GM19238 (cell line): ENCODE measurements around the gene LPCAT1.
"Not testable (repeated sequence)": the region's sequence is repeated elsewhere in the genome, so short reads cannot be mapped to it uniquely, and the experiment has no call there.

Experiments used
- DNase-seq: peaks from one replicate; pipeline ENCODE4 v3.0.0; 2011; ENCODE audit warnings: low spot score; ENCODE audit not compliant: insufficient read length

LPCAT1 gene

DNA sequence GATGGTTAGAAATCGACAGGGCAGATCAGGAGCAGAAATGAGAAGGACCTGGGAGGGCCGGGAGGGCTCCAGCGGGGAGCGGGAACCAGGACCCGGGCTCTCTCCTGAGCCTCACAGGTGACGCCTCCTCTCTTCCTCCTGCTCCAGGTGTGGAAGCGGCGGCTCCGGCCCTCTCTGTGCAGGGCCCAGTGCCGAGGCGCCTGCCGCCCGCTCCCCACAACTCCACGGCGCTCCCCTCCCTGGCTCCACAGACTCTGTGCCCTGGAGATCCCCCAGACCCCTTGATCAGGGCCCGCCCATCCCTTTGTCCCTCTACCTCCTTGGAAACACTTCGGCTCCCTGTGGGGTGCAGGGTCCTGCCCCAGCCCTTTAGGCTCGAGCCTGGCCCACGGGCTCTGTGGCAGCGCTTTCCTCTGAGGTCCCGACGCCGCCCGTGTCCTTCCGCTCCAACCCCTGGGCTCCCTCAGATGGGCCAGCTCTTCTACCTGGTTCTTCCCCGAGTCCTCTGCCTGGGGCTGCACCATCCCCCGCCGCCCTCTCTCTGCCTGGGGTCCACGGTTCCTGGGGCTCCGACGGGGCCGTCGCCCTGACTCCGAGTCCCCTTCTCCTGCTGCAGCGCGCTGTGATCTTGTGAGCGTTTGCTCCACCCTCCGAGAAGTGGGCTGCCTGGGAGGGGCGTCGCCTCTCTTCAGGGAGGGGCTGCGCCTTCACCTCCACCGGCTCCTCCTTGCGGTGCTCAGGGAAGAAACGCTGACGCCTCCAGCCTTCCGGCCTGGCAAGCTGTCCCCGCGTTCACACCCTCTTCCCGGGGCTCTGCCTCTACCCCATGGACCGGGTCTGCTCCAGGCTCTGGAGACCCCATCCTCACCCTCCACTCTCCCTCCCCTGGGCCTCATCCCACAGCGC lies 56.2 kb downstream of the LPCAT1 start:
- DNase-seq, result no peak

DNA sequence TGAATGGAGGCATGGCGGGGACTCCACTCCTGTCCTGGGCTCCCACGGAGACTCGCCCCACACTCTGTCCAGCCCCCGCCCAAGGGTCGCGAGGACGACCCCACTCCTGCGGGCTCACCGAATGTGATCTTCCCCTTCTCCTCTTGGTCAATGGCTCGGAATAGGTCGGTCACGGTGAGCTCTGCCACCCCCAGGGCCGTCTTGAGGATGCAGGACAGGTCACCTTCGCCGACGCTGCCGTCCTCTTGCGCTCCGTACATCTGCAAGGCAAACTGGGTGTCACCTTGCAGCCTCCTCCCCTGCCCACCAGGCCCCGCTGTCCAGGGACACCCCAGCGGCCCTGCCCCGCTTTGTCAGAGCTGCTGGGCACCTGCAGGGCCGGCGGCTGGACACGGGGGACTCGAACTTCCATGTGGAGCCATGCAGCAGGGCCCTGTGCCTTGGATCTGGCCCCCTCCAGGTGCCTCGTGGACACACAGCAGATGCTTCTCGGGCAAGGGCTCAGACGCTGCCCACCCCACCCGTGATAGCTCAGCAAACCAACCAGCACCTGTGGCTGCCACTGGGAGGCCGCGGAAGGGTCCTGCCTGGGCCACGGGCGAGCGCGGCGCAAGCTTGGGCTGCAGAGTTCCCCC lies 57.0 kb downstream of the LPCAT1 start:
- DNase-seq, result no peak

DNA sequence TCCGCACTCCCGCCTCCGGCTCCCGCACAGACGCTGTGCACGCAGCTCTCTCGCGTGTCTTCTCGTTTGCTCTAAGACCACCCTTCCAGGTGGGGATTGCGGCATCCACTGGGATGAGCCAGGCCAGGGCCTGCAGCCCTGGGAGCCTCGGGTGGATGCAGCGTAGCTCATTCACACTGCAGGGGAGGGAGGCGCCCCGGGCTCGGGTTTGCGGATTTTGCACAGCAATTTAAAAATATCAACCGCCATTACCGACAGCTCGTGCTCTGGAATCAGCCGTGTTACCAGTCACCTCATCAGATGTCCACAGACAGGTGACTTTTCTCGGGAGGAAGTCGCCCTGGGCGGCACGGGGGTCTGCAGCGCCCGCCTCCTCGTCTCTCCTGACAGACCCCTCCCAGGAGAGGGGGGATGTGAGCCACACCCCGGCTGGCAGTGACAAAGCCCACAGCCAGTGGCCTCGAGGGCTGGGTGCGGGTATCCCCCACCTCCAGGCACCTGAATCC lies 57.7 kb downstream of the LPCAT1 start:
- DNase-seq, result no peak

DNA sequence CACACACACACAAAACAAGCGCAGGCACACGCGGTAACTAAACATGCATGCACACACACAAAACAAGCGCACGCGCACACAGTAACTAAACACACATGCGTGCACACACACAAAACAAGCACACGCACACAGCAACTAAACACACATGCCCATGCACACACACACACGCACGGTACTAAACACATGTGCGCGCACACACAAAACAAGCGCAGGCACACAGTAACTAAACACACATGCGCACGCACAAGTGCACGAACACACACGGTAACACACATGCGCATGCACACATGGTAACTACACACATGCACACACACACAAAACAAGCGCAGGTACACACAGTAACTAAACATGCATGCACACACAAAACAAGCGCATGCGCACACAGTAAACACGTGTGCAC lies 58.6 kb downstream of the LPCAT1 start:
- DNase-seq, result no peak

DNA sequence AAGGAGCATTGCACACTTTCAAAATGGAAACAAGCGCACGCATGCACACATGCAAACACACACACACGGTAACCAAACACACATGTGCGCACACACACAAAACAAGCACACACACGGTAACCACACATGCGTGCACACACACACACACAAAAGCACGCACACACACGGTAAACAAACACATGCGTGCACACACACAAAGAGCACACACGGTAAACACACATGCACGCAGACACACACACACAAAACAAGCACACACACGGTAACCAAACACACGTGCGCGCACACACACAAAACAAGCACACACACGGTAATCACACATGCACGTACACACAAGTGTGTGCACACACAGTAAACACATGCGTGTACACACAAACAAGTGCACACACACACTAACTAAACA lies 59.2 kb downstream of the LPCAT1 start:
- DNase-seq, result no peak

DNA sequence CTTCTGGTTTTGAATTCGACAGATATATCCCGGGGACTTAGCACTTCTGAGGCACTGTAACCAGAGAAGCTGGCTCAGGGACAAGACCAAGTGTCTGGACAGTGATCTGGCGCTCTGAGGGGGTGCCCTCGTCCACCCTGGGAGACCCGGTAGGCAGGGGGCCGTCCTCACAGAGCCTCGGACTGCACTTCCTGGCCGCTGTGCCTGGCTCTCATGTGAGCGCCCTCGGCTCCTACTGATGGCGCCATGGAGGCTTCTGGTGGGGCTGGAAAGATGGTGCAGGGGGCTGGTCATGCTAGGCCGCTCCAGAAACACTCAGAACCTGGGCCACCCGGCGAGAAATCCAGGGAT lies 59.7 kb downstream of the LPCAT1 start:
- DNase-seq, result no peak

DNA sequence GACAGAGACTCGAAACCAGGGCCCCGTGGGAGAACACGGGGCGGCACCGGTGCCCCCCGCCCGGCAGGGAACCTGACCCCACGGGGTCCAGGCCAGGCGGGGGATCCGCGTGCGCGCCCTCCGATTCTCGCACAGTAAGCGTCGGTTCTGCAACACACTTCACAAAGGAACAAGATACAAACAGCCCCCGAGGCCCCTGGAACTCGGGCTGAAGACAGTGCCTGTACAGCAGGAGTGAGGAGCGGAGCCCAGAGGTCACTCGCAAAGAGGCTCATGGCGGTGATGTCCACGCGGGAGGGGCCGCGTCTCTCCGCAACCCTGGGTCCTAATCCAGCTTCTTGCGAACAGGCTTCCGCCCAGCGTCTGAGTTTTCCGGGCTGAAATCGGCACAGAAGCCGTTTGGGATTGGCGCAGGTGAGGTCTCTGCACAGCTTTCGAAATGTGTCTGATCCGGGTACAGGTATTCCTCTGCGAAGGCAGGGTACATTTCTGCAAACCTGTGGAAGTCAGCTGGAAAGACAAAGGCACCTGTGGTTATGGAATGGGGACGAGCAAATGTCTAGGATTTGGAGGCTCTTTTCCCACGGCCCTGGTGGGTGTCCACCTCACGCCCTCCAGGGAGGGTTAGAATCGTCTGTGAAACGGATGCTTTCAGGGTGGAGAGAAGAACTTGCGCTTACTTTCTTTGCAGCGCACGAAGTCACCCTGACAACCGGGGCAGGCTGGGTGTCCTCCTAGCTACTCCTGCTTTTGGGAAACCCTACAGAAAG lies 60.2 kb downstream of the LPCAT1 start:
- no peak for DNase-seq

DNA sequence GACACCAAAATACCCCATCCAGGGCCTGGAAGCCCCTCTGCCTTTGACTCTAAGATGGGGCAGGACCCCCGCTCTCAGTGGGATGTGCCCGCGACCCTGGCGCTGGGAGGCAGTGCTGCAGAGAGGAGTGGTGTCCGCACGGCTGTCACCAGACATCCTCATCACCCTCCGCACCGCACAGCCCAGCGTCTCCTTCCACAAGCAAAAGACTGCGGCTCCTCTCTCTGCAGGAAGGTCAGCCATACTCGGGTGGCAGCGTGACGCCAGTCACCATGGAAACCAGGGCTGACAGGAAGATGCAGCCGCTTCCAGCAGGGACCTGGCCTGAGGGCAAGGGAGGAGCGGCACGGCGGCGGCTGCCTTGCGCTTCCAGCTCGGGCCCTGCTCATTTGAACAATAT lies 61.4 kb downstream of the LPCAT1 start:
- no peak for DNase-seq

DNA sequence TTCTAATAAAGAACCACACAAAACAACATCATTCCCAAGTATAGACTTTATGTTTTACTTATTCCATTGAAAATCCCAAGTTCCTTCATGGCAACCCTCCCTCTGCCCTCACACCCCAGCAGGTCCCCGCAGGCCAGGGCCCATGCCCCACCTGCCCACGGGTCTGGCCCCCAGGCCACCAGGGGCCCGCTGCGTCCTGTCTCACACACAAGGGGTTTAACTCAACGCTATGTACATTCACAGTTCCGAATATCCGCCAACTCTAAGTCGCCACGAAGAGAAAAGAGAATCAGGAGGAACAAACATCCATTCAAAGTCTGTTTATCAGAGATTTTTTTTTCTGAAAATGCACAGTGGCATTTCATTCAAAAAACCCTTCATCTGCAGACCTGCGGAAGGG lies 62.4 kb downstream of the LPCAT1 start:
- DNase-seq, result no peak

DNA sequence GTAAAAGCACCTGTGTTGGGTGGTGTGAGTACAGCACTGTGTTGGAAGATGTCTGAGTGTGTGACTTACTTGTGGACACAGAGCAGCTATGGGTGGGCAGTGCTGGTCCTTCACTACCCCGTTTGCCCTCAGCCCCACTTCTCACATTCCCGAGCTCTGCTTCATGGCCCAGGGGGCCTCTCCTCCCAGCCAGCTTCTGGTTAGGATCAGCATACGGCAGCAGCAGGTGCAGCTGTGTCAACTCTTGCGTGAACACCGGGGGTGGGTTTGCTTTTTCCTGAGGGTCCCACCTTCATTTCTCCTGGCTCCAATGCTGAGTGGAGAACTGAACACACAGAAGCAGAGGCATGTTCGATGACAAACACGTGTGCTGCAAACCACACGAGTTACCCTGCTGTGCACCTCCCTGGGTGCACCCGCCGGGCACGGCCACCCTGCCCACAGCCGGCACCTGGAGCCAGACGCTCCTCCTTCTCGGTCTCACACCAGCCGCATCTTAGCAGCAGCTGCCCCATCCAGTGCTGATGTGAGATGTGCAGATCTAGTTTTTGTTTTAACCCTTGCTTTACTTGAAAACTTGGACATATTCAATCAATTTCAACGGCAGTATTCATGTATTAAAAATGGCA lies 63.6 kb downstream of the LPCAT1 start:
- no peak for DNase-seq

DNA sequence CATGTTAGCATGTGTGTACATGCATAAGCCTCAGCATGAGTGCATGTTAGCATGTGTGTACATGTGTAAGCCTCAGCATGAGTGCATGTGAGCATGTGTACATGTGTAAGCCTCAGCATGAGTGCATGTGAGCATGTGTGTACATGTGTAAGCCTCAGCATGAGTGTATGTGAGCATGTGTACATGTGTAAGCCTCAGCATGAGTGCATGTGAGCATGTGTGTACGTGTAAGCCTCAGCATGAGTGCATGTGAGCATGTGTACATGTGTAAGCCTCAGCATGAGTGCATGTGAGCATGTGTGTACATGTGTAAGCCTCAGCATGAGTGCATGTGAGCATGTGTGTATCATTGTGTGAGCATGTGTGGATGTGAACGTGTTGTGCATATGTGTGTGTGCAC lies 64.3 kb downstream of the LPCAT1 start:
- not testable (repeated sequence) for DNase-seq

DNA sequence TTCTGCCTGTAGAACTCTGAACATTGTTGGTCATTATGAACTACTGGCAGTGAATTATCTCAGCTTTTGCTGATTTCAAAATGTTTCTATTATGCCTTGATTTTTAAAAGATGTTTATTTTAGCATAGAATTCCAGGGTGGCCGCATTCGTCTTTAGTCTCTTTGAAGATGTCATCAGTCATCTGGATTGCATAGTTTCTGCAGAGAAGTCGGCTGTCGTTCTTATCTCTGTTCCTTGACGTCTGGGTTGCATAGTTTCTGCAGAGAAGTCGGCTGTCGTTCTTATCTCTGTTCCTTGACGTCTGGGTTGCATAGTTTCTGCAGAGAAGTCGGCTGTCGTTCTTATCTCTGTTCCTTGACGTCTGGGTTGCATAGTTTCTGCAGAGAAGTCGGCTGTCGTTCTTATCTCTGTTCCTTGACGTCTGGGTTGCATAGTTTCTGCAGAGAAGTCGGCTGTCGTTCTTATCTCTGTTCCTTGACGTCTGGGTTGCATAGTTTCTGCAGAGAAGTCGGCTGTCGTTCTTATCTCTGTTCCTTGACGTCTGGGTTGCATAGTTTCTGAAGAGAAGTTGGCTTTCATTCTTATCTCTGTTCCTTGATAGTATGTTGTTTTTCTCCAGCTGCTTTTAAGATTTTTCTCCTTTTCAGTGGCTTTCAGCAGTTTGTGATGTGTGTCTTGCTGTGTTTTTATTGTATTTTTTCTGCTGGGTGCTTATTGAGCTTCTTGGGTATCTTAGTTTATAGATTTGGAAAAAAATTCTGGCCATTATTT lies 67.5 kb downstream of the LPCAT1 start:
- not testable (repeated sequence) for DNase-seq

DNA sequence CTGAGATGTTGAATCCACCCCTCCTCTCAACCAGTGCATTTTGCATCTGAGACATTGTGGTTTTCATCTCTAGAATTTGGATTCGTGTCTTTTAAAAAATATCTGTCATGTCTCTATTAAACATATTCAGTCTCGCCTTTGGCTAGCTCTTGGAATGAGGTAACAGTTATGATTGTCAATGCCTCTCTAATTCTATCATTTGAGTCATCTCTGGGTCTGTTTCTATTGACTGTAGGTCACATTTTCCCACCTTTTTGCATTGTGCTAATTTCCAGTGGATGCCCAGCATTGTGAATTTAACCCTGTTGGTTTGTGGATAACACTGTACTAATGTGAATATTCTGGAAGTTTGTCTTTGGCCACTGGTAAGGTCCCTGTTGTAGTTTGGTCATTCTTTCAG lies 70.1 kb downstream of the LPCAT1 start:
- no peak for DNase-seq

DNA sequence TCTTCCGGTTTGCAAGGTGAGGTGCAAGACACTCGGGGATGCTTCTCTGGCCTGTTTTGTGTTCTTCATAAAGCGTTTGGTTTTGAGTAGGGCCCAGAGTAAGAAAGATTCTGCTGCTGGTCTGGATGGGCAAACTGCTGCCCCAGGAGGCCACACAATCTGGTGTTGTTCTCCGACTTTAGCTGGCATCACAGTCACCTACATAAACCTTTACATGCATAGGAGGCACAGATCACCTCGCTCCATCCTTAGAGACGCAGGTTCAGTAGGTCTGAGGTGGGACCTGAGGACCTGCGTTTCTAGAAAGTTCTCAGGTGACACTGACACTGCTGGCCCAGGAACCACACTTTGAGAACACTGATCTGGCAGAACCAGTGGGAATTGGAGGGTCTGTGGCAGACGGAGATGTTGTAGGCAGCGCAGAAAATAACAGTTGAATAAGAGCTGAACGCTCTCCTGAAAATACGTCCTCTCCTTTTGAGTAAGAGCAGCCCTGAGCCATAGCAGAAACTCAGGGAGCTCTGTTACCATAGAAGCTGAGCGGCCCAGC lies 74.6 kb downstream of the LPCAT1 start:
- no peak for DNase-seq

DNA sequence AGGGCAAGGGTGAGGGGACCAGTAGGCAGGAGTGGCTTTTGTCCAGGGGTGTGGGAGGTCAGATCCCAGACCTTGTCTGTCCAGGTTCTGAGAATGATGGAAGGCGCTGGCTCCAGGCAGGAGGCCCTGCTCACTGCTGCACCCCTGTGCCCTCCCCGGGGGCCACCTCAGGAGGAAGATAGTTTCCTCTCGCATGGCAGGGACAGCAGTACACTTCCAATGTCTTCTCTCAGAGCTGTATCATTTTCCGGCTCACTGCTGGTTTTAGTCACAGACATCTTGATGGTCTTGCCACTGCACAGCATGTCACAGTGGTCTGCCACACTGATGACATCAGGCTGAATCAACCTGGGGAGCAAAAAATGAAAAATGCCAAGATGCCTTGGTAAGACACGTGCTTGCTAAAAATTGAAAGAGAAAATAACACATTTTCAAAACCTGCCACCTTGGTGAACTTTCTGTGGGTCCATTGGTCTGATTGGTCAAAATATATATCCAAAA lies 75.2 kb downstream of the LPCAT1 start:
- no peak for DNase-seq

DNA sequence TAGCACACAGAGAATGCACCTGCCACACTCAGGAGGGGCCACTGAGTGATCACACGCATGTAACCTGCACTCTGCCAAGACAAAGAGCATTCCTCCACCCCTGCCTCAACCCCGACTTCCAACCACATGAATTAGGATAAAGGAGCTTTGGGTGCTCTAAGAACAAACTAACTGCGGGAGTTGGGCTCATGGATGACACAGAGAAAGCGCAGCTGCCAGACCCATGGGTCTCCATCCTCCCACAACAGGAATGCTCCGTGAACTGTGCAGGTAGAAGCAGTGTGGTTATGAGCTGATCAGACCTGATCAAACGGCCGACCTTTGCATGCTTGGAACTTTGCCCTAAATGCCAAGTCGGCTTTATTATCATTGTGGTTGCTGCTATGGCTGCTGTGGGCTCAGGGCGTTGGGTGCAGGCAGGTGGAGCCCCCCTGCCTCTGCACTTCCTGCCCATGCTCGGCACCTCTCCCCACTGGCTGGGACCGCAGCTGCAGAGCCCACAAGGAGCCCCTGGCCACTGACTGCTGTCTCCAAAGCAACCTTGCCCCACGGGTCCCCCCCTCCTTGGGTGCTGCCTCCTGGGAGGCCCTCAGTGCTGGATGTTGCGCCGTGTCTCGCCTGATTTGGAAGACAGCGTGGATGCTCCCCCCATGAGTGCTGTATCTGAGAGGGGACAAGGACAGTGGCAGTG lies 75.9 kb downstream of the LPCAT1 start:
- DNase-seq, result no peak

DNA sequence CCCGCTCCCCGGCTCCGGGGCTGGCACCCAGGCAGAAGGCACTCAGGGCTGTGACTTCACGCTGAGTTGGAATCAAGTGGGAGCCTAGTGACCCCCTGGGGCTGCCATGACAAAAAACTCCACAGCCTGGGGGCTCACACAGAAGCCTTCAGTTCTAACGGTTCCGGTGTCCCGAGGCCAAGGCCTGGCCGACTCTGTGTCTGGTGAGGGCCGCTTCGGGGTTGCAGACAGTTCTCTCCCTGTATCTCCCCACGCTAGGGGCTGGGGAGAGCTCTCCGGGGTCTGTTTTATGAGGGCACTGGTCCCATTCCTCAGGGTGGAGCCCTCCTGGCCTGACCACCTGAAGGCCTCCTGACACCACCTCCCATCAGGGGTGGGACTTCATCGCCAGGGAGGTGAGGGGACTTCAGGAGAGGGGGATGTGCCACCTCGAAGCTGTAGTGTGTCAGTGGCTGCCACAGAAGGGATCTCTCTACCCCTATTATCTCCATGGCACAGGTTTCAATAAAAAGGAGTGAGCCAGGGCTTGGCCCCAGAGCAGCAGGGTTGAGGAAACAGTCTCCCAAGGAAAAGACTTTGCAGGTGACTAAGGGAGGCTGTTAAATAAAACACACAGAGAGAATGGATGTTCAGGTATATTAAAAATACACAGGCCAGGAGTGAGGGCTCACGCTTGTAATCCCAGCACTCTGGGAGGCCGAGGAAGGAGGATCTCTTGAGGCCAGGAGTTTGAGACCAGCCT lies 77.0 kb downstream of the LPCAT1 start:
- no peak for DNase-seq

DNA sequence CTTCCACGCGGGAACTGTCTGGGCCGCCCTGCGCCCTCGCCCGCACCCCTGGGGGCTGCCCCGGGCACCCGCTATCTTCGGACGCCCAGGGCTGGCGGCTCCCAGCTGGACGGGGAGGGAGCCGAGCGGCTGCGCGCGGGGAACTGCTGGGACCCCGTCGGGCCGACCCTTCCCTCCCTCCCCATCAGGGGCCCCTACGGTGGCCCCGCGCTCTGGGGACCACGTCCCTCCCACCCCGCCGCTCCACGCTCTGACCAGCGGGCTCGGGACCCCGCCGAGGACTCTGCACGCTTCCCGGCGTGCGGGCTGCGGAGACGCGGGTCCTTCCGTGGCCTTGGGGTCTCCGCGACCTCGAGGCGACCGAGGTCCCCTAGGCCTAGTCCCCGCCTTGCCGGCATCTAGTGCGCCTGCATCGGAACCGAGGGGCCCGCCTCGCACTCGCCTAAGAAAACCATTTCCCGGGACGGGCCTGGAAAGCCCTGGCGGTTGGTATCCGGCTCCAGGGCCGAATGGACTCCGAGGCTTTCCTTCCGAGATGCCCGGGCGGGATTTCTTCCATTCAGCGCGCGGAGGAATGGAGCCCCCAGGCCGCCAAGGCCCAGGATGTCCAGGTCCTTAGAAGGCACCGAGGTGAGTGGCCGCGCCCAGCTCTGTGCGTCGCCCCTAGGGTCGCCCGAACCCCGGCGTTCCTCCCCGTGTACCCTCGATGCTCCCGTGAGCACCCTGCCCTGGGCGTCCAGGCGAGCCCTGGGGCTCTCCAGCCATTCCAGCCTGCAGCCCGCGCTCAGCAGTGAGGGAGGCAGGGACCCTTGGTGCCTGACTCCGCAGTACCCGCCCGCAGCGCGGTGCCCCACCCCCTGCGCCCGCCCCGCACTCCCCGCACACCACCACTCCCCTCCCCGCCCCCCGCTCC lies 77.8 kb downstream of the LPCAT1 start:
- no peak for DNase-seq
